Right renal pelvis (tissue), 4 donors: ENCODE measurements around the gene GALNT2. TPM values are rescaled to one million over a fixed set of nuclear protein-coding genes. Genes with fewer than 3 reads are reported as not detected.

Experiments
- DNase-seq, 4 donors: peaks; one replicate each; pipeline ENCODE4 v3.0.0-alpha.2; 2013; ENCODE audit warnings: low read depth in 4 of 4, low spot score in 3 of 4, missing footprints in 1 of 4
- polyA plus RNA-seq, 4 donors: library from polyadenylated mRNA; unstranded; fragments of 120-200 nt; gene quantifications; one replicate each; pipeline ENCODE4 v1.2.1, GENCODE V29; 2013; ENCODE audit not compliant: insufficient read length in 4 of 4

The GALNT2 gene
- polyA plus RNA-seq, 4 donors: 61.4 to 72.6 (median 65.7) TPM

DNA sequence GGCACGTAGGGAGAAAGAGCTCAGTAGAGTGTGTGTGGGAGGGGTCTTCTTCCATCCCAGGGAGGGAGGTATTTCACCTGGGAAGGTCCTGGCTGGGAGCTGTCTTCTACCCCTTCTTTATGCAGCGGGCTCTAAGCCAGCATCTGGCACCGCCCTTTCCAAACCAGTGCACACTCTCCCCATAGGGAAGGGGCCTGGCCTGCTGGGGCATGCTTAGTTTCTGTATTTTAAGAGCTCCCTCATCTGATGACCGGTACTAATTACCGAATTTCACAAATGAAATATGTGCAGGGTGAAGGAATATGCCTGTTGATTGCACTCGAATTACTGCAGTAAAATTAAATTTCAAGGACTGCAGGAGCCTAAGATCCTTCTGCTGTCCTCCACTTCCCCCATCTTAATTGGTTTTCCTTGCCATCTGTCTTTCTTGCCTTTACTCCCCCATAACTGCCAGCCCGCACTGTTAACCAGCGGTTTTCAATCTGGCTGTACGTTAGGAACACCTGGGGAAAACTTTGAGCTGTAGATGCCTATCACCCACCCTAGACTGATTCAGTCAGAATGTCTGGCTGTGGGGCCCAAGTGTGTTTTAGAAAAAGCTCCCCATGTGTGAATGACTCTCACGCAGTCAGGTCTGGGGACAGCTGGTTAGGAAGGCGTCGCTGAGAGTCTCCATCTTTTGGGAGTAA lies 20.1 kb downstream of the GALNT2 start:
- no peak for DNase-seq

DNA sequence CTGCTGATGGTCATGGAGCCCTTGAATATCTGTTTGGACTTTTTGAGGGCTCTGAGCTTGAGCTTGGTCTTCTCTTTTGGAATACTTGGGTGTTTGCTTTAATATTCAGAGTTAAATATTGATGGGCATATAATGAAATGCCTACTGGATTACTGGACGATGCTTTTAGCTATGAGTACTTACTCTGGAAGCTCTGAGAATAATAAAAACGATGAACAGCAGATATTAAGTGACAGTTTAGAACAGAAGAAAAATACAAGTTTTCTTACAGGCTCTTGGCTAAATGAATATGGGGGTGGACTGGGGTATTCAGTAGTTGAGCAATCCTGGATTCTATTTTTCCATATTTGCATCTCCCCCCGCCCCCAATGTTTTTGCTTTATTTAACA lies 20.7 kb downstream of the GALNT2 start:
- DNase-seq: no peak

DNA sequence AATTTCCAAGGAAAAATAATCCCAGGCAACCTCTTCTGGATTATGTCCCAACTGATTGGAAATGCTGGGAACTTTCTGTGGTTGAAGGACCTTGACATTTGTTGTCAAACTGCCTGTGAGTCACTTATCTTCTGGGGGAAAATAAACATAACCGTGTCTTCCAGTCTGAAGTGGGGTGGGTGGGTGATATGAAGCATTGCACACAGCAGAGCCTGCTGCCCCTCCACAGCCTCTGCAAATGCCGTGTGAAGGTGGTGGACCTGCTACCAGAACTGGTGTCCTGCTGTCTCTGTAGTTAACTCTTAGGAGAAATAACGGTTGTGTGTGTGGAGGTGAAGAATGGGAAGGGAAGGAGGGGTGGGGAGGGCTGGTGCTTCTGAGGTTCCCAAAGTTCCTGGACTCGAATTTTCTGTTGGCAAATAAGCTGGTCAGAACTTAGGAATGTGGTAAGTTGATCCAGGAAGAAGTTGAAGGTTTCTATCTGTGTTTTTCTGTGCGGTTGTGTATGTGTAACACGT lies 23.2 kb downstream of the GALNT2 start:
- no peak for DNase-seq

DNA sequence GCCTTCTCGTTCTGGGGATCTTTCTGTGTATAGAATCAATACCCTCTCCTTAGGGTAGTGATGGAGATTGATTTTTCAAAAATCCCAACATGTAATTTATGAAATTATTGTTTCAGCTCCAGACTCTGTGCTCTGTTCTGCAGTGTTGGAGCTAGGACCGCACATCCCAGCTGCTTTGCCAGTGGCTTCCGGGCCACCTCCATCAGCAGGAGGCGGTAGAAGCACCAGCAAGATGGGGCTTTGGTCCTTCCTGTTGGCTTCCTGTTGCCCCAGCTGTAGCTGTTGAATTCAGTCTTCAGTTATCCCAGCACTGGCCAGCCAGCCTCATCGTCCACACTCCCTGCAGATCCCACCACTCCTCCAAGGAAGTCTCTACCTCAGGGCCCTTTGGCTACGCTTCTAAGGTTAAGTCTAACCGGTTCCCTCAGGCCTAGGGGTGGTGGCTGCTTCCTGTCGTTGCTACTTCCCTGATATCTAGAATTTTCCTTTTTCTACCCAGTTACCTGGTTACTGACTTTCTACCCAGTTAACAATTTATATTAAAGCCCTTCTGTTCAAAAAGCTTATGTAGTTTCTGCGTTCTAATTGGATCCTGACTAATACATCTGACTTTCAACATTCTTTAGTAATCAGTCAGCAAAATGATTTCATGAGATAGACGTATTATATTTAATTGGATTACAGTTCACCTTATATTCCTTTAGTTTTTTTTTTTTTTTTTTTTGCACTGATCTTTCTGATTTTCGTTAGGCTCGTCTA lies 24.6 kb downstream of the GALNT2 start:
- DNase-seq: no peak

DNA sequence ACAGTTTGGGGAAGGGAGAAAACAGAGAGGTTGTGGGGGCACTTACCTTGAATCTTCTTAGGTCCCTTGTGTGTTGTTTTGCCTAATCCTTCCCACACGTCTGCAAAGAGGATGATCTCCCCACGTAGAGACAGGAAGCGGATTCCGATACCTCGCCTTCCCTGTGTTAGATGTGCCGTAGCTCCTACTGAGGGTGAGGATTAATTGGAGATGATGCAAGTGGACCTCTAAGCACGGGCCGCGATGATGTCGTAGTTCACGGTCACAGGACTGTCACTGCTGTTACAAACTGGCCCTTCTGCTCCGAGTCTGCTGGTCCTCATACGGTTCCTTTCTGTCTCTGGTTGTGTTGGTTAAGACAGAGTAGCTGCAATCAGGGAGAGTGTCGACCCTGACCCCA lies 27.7 kb downstream of the GALNT2 start:
- no peak for DNase-seq

DNA sequence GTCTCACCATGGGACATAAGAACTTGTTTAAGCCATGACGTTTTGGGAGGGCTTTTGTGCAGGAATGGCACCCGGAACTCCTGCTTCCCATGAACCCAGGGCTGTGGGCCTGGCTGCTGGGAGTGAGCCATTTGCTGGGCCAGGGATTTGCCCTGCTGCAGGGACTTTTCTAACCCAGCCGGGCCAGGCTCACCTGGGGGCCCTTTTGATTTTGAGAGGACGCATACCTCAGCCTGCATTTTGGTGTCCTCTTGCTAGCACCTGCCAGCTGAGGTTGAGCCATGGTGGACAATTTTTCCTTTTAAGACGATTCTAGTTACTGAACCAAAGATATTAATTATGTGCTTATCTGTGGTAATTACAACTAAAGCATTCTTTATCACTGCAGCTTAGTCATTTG lies 28.9 kb downstream of the GALNT2 start:
- DNase-seq: no peak

DNA sequence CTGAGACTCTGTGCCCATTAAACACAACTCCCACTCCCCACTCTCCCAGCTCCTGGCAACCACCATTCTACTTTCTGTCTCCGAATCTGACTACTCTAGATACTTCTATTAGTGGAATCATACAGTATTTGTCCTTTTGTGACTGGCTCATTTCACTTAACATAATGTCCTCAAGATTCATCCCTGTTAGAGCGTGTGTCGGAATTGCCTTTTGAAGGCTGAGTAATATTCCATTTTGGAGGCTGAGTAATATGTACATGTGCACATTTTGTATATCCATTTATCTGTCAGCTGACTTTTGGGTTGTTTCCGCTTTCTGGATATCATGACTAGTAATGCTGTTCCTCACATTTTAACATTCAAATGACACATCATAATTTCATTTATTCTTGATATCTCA lies 30.3 kb downstream of the GALNT2 start:
- DNase-seq: no peak

DNA sequence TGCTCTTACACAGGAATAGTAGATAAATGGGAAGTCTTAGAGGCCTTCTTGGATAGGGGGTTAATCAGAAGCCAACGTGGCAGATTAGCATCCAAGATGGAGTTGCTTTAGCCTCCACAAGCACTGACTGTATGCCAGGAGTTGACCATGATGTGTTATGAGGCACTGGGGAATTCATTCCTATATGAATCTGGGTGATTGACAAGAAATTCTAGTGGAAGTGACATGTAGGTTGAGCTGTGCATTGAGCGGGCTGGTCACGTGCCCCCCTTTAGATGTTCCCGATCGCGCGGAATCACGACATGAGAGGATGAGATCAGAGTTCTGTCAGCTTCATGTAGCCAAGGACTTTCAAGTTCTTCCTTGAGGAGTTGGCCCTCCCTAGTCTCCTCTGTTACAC lies 31.7 kb downstream of the GALNT2 start:
- DNase-seq: no peak

DNA sequence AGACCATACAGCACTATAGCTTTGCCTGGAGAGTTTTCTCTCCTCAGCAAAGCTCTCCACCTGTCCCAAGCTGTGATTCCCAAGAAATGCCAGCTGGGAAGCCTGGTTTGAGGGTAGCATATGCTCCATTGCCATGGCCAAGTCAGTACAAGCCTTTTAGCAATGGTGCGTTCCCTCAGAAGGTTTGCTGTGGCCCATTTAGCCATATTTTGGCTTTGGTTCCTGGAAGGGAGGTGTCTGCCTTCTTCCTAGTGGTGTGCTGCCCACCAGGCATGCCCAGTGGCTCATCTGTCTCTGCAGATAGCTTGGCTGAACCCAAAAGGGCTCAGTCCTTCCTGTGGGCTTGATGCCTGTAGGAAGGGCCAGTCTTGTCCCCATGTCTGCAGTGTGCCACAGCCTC lies 32.4 kb downstream of the GALNT2 start:
- no peak for DNase-seq

DNA sequence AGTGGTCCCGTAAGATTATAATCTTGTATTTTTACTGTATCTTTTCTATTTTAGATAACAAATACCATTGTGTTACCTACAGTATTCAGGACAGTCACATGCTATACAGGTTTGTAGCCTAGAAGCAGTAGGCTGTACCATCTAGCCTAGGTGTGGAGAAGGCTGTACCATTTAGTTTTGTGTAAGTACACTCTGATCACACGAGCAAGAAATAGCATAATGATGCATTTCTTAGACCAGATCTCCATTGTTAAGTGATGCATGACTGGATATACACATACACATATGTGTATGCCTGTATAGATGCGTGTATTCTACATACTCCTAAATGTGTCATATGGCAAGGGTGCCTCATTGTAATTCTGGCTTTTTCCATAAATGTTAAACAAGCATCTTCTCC lies 33.9 kb downstream of the GALNT2 start:
- DNase-seq: no peak

DNA sequence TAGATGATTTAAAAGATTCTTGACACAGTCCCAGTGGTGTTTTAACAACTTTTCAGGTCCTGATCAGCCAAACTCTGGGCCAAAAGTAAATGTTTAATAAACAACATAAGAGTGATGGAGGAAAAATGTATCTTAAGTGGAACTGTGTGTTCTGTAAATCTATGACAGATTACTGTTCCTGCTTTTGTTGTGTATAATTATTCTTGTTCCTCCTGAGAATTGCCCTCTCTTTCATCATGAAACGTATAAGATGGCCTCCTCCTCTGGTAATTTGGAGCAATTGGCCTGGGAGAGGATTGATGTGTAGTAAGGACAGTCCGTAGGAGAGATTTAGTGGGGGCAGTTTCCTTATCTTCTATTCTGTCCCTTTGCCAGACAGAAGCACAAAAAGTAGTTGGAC lies 34.5 kb downstream of the GALNT2 start:
- DNase-seq: no peak

DNA sequence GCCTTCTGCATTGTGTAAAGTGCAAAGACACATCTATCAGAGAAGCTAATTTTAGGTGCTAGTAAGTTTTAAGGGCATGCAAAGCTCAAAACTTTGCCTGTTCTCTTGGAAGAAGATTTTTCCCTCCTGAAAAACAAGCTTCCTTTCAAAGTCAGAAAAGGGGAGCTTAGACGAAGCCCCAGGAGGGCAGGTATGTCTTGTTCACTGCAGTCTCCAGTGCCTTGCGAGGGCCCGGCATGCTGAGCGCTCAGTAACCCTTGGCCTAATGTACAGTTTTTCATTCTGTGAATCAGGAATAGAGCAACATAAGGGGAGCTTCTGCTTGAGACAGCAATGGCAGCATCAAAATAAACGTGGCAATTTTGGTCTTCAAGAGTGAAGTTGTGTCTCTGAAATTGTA lies 35.0 kb downstream of the GALNT2 start:
- no peak for DNase-seq

DNA sequence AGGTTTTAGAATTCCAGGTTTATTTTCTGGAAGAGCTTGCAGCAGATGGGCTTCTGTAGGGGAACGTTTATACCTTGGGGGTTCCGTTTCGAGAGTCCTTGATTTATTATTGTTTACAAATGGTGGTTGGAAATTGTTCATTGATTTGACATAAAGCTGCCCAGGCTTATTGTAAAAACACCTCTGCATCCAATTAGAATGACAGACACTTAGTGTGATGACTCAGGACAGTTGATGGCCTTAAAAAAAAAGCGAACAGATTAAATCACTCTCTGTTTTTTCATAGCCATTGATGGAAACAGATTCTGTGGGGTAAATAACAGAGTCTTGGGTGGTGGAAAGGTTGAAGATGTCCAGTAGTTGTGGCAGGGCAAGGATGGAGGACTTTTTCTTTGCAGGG lies 35.4 kb downstream of the GALNT2 start:
- no peak for DNase-seq

DNA sequence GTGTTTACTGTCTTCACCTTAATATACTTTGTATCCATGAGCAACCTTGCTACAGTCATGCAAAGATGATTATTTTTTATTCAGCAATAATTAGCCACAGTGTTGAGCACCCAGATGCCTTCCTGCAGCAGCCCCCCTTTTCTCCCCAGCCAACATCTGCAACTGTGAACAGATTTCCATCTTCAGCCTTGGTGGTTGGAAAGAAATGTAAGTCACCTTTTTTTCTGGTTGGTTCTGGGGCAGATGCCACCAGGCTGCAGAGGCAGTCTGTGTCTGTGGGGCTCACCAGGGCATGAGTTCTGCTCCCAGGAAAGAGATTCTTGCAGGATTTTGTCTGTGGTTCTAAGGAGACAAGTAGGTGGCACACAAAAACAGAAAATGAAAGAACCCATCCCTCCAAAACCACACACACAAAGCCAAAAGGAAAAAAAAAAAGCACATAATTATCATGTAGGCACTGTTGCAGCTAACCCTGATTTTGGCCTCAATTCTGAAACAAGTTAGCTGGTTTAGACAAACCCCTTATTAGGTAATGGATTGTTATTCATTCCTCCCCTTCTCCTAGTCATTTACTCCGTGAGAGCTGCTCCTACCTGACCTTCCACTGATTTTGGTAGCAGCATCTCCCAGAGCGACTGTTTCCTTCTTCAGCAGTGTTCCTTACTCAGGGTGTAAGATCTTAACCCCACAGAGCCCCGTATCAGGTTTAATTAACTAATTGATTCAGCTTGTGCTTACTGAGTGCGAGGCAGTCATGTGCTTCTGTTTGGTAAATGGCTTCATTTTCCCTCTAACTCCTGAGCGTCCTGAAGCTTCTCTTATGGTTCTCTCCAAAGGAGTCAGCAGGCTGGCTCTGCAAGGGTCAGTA lies 36.5 kb downstream of the GALNT2 start:
- DNase-seq: no peak

DNA sequence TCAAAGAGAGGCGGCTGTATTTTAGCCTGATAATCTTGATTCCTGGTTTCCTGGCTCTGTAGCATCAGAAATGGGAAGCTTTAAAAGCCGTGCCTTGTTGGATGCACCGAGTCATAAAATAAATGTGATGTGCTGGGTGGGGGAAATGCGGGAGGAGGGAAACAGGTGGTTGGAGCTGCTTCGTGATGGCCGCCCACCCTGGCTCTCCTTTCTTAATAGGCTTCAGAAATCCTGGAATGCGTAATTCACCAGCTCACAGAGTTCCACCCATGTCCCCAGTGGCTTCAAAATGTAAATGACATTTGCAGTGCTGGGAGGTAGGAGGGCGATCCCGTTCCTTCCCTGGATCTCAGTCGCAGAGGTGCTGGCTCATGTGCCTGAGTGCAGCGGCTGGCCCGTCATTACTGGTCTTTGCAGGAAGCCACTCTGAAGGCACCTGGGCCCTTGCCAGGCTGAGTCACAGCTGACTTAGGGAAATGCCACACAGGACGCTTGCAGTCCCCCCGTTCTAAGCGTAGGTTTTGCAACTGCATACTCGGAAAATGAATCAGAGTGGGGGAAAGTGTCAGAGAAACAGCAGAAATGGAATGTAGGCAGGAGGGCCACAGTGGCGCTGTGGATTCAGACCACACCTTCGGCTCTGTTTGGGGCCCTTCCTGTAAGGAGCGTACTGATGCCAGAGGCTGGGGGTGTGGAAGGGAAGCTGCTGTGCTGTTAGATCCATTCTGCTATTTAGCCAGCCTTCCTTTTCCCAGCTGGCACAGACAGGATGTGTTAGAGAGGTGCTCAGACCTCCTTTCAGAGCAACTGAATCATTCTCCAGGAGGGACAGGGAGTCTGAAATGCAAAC lies 37.6 kb downstream of the GALNT2 start:
- DNase-seq: peak in 1 of 4 donors; percentile 52

DNA sequence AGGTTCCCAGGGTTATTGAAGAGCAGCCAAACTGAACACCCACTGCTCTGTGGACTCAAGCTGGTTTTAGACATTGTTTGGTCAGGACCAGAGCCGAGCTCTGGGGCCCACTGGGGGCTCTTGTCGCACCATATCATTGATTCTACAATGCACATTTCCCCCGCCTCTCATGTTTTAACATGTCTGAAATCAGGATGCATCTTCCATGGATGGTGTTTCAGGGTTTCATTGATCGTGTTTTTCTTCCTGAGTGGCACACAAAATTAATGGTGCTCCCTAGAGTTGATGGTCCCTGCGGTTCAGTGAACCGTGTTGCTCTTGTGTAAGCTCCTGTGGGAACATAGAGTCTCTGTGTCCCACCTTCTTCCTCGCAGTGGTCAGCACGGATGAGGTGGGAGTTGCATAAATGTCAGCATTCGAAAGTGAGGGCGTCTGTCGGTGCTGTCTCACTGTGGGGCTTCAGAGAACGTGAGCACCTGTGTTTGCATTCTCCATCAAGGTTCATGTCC lies 38.3 kb downstream of the GALNT2 start:
- no peak for DNase-seq

DNA sequence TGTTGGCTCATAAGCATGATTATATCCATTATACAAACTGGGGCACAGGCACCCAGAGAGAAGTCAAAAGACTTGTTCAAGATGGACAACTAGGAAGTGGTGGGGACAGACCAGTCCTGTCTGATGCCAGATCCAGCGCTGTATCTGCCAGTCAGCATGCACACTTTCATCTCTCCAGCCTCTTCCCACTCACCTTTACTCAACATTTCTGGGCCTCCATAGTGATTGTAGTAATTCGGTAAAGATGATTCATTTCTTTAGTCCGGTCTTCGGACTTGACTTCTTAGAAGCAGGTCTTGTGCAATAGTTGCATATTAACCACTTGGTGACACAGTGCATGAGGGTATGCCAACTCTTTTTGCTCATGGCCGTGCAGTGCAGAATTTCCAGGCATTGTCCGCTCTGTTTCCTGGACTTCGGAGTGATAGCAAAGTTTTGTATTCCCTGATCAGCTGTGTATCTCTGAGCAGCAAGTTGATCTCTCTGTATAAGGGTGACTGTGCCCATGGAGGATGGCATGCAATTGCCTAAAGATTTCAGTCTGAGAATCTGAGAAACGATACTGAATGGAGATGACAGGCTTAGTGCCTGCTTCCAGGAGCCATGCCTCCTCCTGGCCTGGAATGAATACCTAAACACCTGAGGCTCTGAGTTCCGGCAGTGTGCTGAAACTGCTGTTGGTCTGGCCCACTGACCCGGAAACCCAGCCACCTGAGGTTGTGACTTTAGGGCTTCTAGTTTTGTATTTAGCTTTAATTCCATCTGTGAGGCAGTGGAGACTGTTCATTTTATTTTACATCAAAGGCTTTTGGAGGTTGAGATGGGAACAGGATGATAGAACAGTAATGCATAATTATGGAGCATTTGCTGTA lies 39.0 kb downstream of the GALNT2 start:
- DNase-seq: no peak

DNA sequence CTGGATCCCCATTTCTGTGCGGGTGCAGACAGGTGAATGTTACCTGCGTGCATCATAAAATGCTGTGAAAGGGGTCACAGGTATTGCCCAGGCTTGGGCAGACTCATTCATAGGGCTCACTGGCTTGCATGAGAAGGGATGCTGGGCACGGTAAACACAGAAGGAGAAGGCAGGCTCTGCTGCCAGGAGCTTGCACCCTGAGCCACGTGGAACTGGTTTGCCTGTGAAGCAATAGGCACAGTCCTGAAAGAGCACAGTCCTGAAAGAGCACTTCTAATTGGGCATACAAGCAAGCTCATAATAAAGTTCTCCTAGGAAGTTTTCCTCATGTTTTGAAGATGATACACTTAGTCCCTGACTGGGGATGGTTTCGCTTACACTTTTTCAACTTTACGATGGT lies 40.9 kb downstream of the GALNT2 start:
- no peak for DNase-seq

DNA sequence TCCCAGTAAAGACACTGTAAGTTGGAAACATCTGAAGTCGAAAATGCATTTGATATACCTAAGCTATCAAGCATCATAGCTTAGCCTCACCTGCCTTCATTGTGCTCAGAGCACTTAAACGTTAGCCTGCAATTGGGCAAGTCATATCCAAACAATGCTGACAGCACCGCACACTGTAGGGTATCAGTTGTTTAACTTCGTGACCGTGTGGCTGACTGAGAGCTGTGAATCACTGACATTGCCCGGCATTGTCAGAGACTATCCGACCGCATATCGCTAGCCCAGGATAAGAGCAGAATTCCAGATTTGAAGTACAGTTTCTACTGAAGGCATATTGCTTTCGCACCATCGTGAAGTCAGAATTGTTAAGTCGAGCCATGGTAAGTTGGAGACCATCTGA lies 41.5 kb downstream of the GALNT2 start:
- no peak for DNase-seq
